Activated CD8-positive, alpha-beta memory T cell treated with anti-CD3 and anti-CD28 coated beads, Interleukin-2, amount 10 ng/mL, durations not matched to agents 7 days and 5 days (primary cell): ENCODE results near the gene C19orf73. TPM values are rescaled to one million over a fixed set of nuclear protein-coding genes. Genes with fewer than 3 reads are reported as not detected.

Experiments
- ATAC-seq: fragments of 150-1000 bp; cut with Tn5 transposase; one replicate; pipeline ENCODE4 v1.10.0; 2021; ENCODE audit warnings: moderate library complexity
- CTCF ChIA-PET: fragments of 350-600 bp; sonication (Branson Sonifier 250); formaldehyde crosslinking; loops from one replicate; lab custom pipeline; 2021; ENCODE audit warnings: antibody characterized with exemption; lab: Charles Lee
- DNase-seq: peaks from one replicate; pipeline ENCODE4 v3.0.0-alpha.2; 2020
- H3K27ac Mint-ChIP-seq: one replicate; pipeline ENCODE4 v1.8.0; 2021; ENCODE audit warnings: mild to moderate bottlenecking, mixed read lengths
- H3K27me3 Mint-ChIP-seq: one replicate; pipeline ENCODE4 v1.8.0; 2021; ENCODE audit warnings: mixed read lengths
- H3K36me3 Mint-ChIP-seq: one replicate; pipeline ENCODE4 v1.8.0; 2021; ENCODE audit warnings: mild to moderate bottlenecking, mixed read lengths
- H3K4me1 Mint-ChIP-seq: one replicate; pipeline ENCODE4 v1.8.0; 2021; ENCODE audit warnings: mixed read lengths
- H3K4me3 Mint-ChIP-seq: one replicate; pipeline ENCODE4 v1.8.0; 2021; ENCODE audit warnings: mild to moderate bottlenecking, moderate library complexity, mixed read lengths
- H3K9me3 Mint-ChIP-seq: one replicate; pipeline ENCODE4 v1.8.0; 2022; ENCODE audit warnings: low read depth, mixed read lengths
- total RNA-seq, 2 experiments: library from RNA; stranded (reverse); gene quantifications; one replicate each; pipeline ENCODE4 v1.2.3, GENCODE V29; 2021

Gene C19orf73
- total RNA-seq, 2 experiments from 2014 or later: 1.6 to 1.8 TPM

DNA sequence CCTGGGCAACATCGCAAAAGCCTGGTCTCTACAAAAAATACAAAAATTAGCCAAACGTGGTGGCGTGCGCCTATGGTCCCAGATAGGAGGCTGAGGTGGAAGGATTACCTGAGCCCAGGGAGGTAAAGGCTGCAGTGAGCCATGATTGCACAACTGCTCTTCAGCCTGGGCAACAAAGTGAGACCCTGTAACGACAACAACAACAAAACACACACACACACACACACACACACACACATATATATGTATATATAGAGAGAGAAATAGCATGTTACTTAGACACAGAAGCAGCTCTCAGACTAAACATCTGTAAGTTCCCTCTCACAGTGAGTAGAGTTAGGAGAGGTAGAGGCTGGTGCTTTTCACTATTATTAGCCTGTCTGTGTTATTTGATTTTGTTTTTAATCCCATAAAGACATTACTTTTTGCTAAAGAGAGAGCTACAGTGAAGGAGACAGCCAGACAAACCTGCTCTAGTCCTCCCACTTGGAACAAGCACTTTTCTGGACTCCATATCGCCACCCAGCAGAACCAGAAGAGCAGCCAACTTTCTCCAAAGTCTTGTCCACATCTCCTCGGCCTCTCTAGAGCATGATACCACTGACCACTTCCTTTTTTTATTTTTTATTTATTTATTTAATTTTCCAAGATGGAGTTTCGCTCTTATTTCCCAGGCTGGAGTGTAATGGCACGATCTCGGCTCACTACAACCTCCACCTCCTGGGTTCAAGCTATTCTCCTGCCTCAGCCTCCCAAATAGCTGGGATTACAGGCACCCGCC is 7.5 kb downstream of the C19orf73 start:
- ATAC-seq (no peak), DNase-seq (no peak)
- Mint-ChIP-seq H3K27ac (no peak overlapping the region), H3K4me3 (no peak overlapping the region), H3K4me1 (peaks cover 9% of the 10 kb centered on the region), H3K27me3 (no peaks in the 10 kb centered on the region), H3K9me3 (no peaks in the 10 kb centered on the region), H3K36me3 (peaks cover 19% of the 10 kb centered on the region)
- CTCF ChIA-PET: interaction anchor here (4.2 kb wide), 1 partner anchor 14 kb away, joined by 27 read pairs; no protein-coding TSS in a partner anchor

- DNase-seq (no peak), ATAC-seq (no peak)
- peaks cover 21% of the 10 kb centered on the region for H3K36me3 Mint-ChIP-seq
- H3K27ac Mint-ChIP-seq: no peak overlapping the region
- no peaks in the 10 kb centered on the region for H3K9me3 Mint-ChIP-seq
- H3K4me1 Mint-ChIP-seq: peaks cover 9% of the 10 kb centered on the region
- CTCF ChIA-PET: interaction anchor here (4.2 kb wide), 1 partner anchor 13 kb away, joined by 27 read pairs; no protein-coding TSS in a partner anchor
- no peaks in the 10 kb centered on the region for H3K27me3 Mint-ChIP-seq
- H3K4me3 Mint-ChIP-seq: no peak overlapping the region
Measured at GRCh38 chr19:49110567-49110966, 8.4 kb downstream of the C19orf73 start.

- no peak for ATAC-seq
- DNase-seq: no peak
- H3K4me3 Mint-ChIP-seq: no peak overlapping the region
- peaks cover 5% of the 10 kb centered on the region for H3K4me1 Mint-ChIP-seq
- no peaks in the 10 kb centered on the region for H3K27me3 Mint-ChIP-seq
- H3K36me3 Mint-ChIP-seq: peaks cover 27% of the 10 kb centered on the region
- no peak overlapping the region for H3K27ac Mint-ChIP-seq
- CTCF ChIA-PET: interaction anchor here (1.3 to 4.2 kb wide), 2 partner anchors 12 to 19 kb away, joined by 5 to 27 read pairs; no protein-coding TSS in a partner anchor
- H3K9me3 Mint-ChIP-seq: no peaks in the 10 kb centered on the region
Measured at GRCh38 chr19:49109569-49110233, 9.2 kb downstream of the C19orf73 start.

DNA sequence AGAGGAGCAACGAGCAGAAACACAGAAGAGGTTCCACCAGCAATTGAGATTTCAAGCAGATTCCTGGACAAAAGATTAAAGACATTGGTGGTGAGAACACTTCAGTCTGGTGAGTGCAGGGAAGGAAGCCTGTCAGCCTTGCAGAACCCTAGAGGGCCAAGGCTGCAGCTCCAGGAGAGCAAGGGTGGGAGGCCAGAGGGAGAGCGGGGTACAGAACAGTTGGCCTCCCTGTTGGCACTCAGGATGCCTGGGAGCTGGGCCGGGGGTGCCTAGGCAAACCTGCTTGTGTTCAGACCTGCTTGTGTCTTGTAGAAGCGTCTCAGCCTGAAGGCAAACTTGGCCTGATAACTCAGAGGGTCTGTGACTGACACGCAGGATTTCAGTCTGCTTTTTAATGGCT is 9.9 kb downstream of the C19orf73 start:
- CTCF ChIA-PET: interaction anchor here (1.3 to 4.2 kb wide), 3 partner anchors 11 to 26 kb away, joined by 4 to 27 read pairs (median 5); no protein-coding TSS in a partner anchor
- Mint-ChIP-seq H3K4me3 (no peak overlapping the region), H3K27ac (no peak overlapping the region), H3K36me3 (peaks cover 28% of the 10 kb centered on the region), H3K27me3 (no peaks in the 10 kb centered on the region), H3K4me1 (peaks cover 5% of the 10 kb centered on the region), H3K9me3 (no peaks in the 10 kb centered on the region)
- DNase-seq (no peak), ATAC-seq (no peak)

DNA sequence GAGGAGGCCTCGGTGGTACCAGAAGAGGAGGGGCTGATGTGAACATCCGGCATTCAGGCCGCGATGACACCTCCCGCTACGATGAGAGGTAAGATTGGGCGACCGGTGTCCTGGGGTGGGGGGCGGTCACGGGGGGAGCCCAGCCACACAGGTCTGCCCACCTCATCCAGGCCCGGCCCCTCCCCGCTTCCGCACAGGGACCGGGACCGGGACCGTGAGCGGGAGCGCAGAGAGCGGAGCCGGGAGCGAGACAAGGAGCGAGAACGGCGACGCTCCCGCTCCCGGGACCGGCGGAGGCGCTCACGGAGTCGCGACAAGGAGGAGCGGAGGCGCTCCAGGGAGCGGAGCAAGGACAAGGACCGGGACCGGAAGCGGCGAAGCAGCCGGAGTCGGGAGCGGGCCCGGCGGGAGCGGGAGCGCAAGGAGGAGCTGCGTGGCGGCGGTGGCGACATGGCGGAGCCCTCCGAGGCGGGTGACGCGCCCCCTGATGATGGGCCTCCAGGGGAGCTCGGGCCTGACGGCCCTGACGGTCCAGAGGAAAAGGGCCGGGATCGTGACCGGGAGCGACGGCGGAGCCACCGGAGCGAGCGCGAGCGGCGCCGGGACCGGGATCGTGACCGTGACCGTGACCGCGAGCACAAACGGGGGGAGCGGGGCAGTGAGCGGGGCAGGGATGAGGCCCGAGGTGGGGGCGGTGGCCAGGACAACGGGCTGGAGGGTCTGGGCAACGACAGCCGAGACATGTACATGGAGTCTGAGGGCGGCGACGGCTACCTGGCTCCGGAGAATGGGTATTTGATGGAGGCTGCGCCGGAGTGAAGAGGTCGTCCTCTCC is 11.1 kb downstream of the C19orf73 start:
- CTCF ChIA-PET: interaction anchor here (1.4 to 4.2 kb wide), 2 partner anchors 10 to 27 kb away, joined by 4 to 27 read pairs; no protein-coding TSS in a partner anchor
- Mint-ChIP-seq H3K4me1 (no peaks in the 10 kb centered on the region), H3K4me3 (no peak overlapping the region), H3K27me3 (no peaks in the 10 kb centered on the region), H3K27ac (no peak overlapping the region), H3K36me3 (peaks cover 28% of the 10 kb centered on the region), H3K9me3 (no peaks in the 10 kb centered on the region)
- no peak for ATAC-seq
- DNase-seq: no peak

DNA sequence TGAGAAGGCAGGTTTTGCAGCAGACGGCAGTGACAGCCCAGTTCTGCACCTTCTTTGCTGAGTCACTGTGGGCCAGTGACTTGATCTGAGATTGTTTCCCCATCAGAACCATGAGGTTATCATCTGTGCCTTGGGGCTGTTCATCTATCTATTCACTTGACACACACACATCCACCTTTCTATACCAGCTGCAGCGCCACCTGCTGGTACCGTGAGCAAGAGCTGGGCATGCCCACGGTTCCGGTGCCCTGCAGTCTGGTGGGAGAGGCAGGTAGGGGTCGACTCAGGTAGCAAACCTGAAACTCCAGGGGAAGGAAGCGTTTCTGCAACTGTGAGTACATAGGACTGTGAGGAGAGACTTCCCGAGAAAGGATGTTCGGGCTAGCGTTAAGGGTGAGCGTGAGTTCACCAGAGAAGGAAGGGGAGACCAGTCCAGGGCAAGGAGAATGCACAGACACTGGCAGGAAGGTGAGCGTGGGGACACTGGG is 12.3 kb downstream of the C19orf73 start:
- Mint-ChIP-seq H3K27me3 (no peaks in the 10 kb centered on the region), H3K4me3 (no peak overlapping the region), H3K36me3 (peaks cover 30% of the 10 kb centered on the region), H3K9me3 (no peaks in the 10 kb centered on the region), H3K27ac (no peak overlapping the region), H3K4me1 (no peaks in the 10 kb centered on the region)
- ATAC-seq (peak; percentile 74), DNase-seq (peak; percentile 69)
- CTCF ChIA-PET: interaction anchor here (0.5 to 2.4 kb wide), 15 partner anchors 8 to 591 kb away, joined by 3 to 22 read pairs (median 4); partner anchors contain the start of gene LIN7B

GRCh38 chr19:49104229-49104864 is 14.6 kb downstream of the C19orf73 start:
- H3K4me3 Mint-ChIP-seq: no peak overlapping the region
- no peak for ATAC-seq
- no peak overlapping the region for H3K27ac Mint-ChIP-seq

DNA sequence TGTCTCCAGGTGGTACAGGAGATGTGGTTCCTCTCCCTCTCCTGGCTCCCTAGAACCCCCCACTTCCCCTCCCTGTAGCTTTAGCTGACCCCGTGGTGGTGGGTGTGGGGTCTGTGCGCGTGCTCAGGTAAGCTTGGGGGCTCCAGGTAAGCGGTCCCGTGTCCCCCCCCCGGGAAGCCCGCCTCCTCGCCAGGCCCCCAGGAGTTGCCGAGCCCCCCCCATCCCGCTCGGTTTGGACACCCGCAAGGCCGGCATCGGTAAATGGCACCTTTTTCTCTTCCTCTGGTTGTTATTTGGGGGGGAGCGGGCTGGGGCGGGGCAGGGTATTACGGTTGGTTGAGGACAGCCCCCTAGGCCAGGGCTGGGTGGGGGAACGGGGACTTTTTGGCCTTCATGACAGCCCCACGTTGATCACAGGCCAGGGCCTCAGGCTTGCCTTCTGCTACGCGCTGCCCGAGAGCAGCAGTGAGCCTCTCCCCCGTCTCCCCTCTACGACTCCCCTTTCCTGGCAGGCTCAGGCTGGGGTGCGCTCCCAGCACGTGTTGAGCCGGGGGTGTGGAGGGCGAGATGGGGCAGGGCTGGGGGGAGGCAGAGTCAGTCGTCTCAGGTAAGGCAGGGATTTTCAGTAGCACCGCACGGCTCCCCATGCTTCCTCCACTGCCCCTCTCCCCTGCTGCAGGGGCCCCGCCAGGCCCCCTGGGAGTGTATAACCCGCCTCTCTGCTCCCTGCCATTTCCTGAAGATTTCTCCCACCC is 15.4 kb downstream of the C19orf73 start:
- peaks cover 49% of the 10 kb centered on the region for H3K36me3 Mint-ChIP-seq
- H3K27me3 Mint-ChIP-seq: no peaks in the 10 kb centered on the region
- H3K4me3 Mint-ChIP-seq: no peak overlapping the region
- CTCF ChIA-PET: no interaction called here
- ATAC-seq (no peak), DNase-seq (no peak)
- no peaks in the 10 kb centered on the region for H3K9me3 Mint-ChIP-seq
- H3K4me1 Mint-ChIP-seq: no peaks in the 10 kb centered on the region
- no peak overlapping the region for H3K27ac Mint-ChIP-seq

More at GRCh38 chr19:49104229-49104864, 14.6 kb downstream of the C19orf73 start:
- Mint-ChIP-seq H3K9me3 (no peaks in the 10 kb centered on the region), H3K4me1 (no peaks in the 10 kb centered on the region), H3K36me3 (peaks cover 46% of the 10 kb centered on the region), H3K27me3 (no peaks in the 10 kb centered on the region)
- CTCF ChIA-PET: interaction anchor here (0.6 to 2.0 kb wide), 4 partner anchors 28 to 98 kb away, joined by 3 to 7 read pairs (median 4); no protein-coding TSS in a partner anchor
- no peak for DNase-seq

DNA sequence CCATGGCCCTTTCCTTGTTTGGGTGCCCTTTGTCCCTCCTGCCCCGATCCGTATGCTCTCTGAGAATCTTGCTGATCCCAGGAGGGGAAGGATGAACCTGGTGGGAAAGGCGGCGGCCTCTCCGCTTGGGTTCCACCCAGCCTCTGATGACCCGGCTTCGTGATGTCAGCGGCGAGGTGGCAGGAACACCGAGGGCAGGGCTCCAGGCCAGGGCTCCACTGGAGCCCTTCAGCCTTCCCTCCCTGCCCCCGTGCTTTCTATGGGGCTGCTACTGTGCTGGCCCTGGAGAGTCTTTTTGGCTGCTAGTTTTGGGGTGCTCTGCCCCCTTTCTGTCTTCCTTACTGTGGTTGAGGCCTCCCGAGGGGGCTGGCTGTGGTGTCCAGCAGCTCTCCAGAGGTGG is 16.6 kb downstream of the C19orf73 start:
- no peaks in the 10 kb centered on the region for H3K27me3 Mint-ChIP-seq
- H3K4me3 Mint-ChIP-seq: no peak overlapping the region
- peaks cover 10% of the 10 kb centered on the region for H3K4me1 Mint-ChIP-seq
- CTCF ChIA-PET: interaction anchor here (2.0 kb wide), 1 partner anchor 12 kb away, joined by 8 read pairs; the partner anchor contains the start of gene LIN7B
- H3K9me3 Mint-ChIP-seq: no peaks in the 10 kb centered on the region
- DNase-seq (no peak), ATAC-seq (no peak)
- peaks cover 47% of the 10 kb centered on the region for H3K36me3 Mint-ChIP-seq
- H3K27ac Mint-ChIP-seq: no peak overlapping the region

DNA sequence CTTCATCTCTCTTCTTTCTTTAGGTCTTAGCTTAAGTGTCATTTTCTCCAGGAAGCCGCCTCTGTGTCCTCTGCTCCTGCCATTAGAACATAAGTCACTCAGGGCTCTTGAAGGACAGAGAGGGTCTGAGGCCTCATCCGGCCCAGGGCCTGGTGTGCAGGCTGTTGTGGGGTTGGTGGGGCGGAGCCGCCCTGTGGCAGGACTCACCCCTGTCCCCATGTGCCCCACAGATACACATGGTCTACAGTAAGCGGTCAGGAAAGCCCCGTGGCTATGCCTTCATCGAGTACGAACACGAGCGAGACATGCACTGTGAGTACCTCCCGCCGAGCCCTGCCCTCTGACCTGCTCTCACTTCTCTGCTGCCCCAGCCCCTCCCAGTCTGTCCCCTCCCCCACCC is 17.8 kb downstream of the C19orf73 start:
- ATAC-seq: no peak
- Mint-ChIP-seq H3K4me1 (peaks cover 19% of the 10 kb centered on the region), H3K27me3 (no peaks in the 10 kb centered on the region), H3K27ac (no peak overlapping the region), H3K4me3 (no peak overlapping the region), H3K36me3 (peaks cover 46% of the 10 kb centered on the region), H3K9me3 (no peaks in the 10 kb centered on the region)
- CTCF ChIA-PET: interaction anchor here (2.0 kb wide), 1 partner anchor 13 kb away, joined by 8 read pairs; the partner anchor contains the start of gene LIN7B
- DNase-seq: no peak

DNA sequence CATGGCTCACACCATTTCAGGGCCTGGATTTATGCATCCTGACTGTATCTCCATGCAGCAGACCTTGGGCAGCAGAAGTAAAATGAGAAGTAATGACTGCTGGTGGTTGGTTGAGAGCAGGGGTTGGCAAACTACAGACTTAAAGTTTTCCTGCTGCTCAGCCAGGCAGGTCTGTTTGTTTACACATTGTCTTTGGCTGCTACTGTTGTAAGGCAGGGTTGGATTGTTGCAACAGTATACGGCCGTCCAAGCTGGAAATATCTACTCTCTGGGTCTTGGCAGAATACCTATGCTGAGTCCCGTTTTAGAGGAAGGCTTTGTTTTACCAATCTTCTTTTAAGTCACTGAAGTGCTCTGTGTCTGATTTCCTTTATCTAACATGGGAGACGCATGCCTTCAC is 20.1 kb downstream of the C19orf73 start:
- DNase-seq (no peak), ATAC-seq (no peak)
- H3K9me3 Mint-ChIP-seq: no peaks in the 10 kb centered on the region
- peaks cover 24% of the 10 kb centered on the region for H3K4me1 Mint-ChIP-seq
- H3K36me3 Mint-ChIP-seq: peaks cover 47% of the 10 kb centered on the region
- no peaks in the 10 kb centered on the region for H3K27me3 Mint-ChIP-seq
- H3K4me3 Mint-ChIP-seq: no peak overlapping the region
- peak overlapping the region; percentile 80 for H3K27ac Mint-ChIP-seq
- CTCF ChIA-PET: interaction anchor here (1.2 to 4.1 kb wide), 14 partner anchors 8 to 256 kb away, joined by 3 to 63 read pairs (median 16); partner anchors contain the start of genes BAX, GYS1, LIN7B and RUVBL2
